HG03139 (cell line): ENCODE data around the gene PRKG1.

Experiments
- ATAC-seq: cut with Tn5 transposase; IDR thresholded peaks from one replicate; pipeline ENCODE4 v1.9.1; 2021; ENCODE audit not compliant: unreplicated experiment

Gene PRKG1

GRCh38 chr10:51074238-51075028 is at the start of gene PRKG1:
Gene PRKG1, plus strand, starts transcription at chr10:51074487.
- ATAC-seq: no peak

- no peak for ATAC-seq
Observed at GRCh38 chr10:51028420-51028819, 45.9 kb upstream of the PRKG1 start.

- no peak for ATAC-seq
Observed at GRCh38 chr10:51029172-51029641, 45.1 kb upstream of the PRKG1 start.

- no peak for ATAC-seq
Observed at GRCh38 chr10:51030480-51030879, 43.8 kb upstream of the PRKG1 start.

- ATAC-seq: no peak
Observed at GRCh38 chr10:51031950-51032349, 42.3 kb upstream of the PRKG1 start.

- ATAC-seq: no peak
Observed at GRCh38 chr10:51034769-51035168, 39.5 kb upstream of the PRKG1 start.

GRCh38 chr10:51035344-51035743 is 38.9 kb upstream of the PRKG1 start:
- no peak for ATAC-seq

- no peak for ATAC-seq
Observed at GRCh38 chr10:51045871-51046270, 28.4 kb upstream of the PRKG1 start.

- no peak for ATAC-seq
Observed at GRCh38 chr10:51046654-51047053, 27.6 kb upstream of the PRKG1 start.

GRCh38 chr10:51047857-51048256 is 26.4 kb upstream of the PRKG1 start:
- no peak for ATAC-seq

GRCh38 chr10:51048792-51049191 is 25.5 kb upstream of the PRKG1 start:
- no peak for ATAC-seq

- no peak for ATAC-seq
Observed at GRCh38 chr10:51052163-51052562, 22.1 kb upstream of the PRKG1 start.

GRCh38 chr10:51057925-51058324 is 16.4 kb upstream of the PRKG1 start:
- no peak for ATAC-seq

GRCh38 chr10:51063166-51063565 is 11.1 kb upstream of the PRKG1 start:
- no peak for ATAC-seq

GRCh38 chr10:51063659-51064535 is 10.4 kb upstream of the PRKG1 start:
- no peak for ATAC-seq

GRCh38 chr10:51066231-51066630 is 8.1 kb upstream of the PRKG1 start:
- no peak for ATAC-seq

- no peak for ATAC-seq
Observed at GRCh38 chr10:51072210-51072609, 2.1 kb upstream of the PRKG1 start.

GRCh38 chr10:51072921-51073434 is 1.3 kb upstream of the PRKG1 start:
- ATAC-seq: no peak

GRCh38 chr10:51073453-51074237 is 642 bp upstream of the PRKG1 start:
- ATAC-seq: no peak

- no peak for ATAC-seq
Observed at GRCh38 chr10:51075043-51075872, 971 bp downstream of the PRKG1 start.
